ENCODE measurements around the gene PPP1R9A. TPM values are rescaled to one million over a fixed set of nuclear protein-coding genes. Genes with fewer than 3 reads are reported as not detected.
A peak's percentile ranks its signal among the peaks of the same experiment; 100 is the strongest.

The PPP1R9A gene
- total RNA-seq, 1 experiment from 2014 or later = 6.3 TPM

- peak; percentile 47 for DNase-seq (ENCODE audit: unreplicated experiment)
- Mint-ChIP-seq H3K4me3 (ENCODE audit: unreplicated experiment) (no peak overlapping the region), H3K36me3 (ENCODE audit: insufficient read depth, unreplicated experiment) (peaks cover 4% of the 10 kb centered on the region), H3K27me3 (ENCODE audit: insufficient read depth, unreplicated experiment) (peaks cover 14% of the 10 kb centered on the region), H3K9me3 (ENCODE audit: unreplicated experiment) (no peaks in the 10 kb centered on the region), H3K27ac (ENCODE audit: low read depth, unreplicated experiment) (no peak overlapping the region), H3K4me1 (ENCODE audit: insufficient read depth, unreplicated experiment) (no peaks in the 10 kb centered on the region)
- BruUV-seq (replicated peaks) = no TSS peak
- intact Hi-C loops (cut with micrococcal nuclease) = no loop called here
- ChIA-PET POLR2A (interaction anchor here (0.7 kb wide), 1 partner anchor 387 kb away, joined by 3 read pairs; no protein-coding TSS in a partner anchor), CTCF (no interaction called here)
- no peak for TF ChIP-seq CTCF (IDR thresholded peaks at IDR 0.05; ENCODE audit: unreplicated experiment)
Measured at GRCh38 chr7:95295397-95295796, 388.0 kb downstream of the PPP1R9A start.

- POLR2A ChIA-PET = no interaction called here
- Mint-ChIP-seq H3K27ac (ENCODE audit: low read depth, unreplicated experiment) (no peak overlapping the region), H3K4me1 (ENCODE audit: insufficient read depth, unreplicated experiment) (no peaks in the 10 kb centered on the region), H3K9me3 (ENCODE audit: unreplicated experiment) (no peaks in the 10 kb centered on the region), H3K27me3 (ENCODE audit: insufficient read depth, unreplicated experiment) (peaks cover 14% of the 10 kb centered on the region), H3K36me3 (ENCODE audit: insufficient read depth, unreplicated experiment) (no peaks in the 10 kb centered on the region), H3K4me3 (ENCODE audit: unreplicated experiment) (no peak overlapping the region)
- DNase-seq (ENCODE audit: unreplicated experiment) = no peak
- CTCF ChIA-PET = interaction anchor here (0.7 kb wide), 2 partner anchors 20 to 30 kb away, joined by 3 read pairs; no protein-coding TSS in a partner anchor
- TF ChIP-seq CTCF (IDR thresholded peaks at IDR 0.05; ENCODE audit: unreplicated experiment) = no peak
- intact Hi-C loops (cut with micrococcal nuclease) = no loop called here
- no TSS peak for BruUV-seq (replicated peaks)
Measured at GRCh38 chr7:95296456-95296855, 389.1 kb downstream of the PPP1R9A start.

GRCh38 chr7:95297041-95297440 lies 389.6 kb downstream of the PPP1R9A start:
- no TSS peak for BruUV-seq (replicated peaks)
- Mint-ChIP-seq H3K36me3 (ENCODE audit: insufficient read depth, unreplicated experiment) (no peaks in the 10 kb centered on the region), H3K9me3 (ENCODE audit: unreplicated experiment) (no peaks in the 10 kb centered on the region), H3K27ac (ENCODE audit: low read depth, unreplicated experiment) (no peak overlapping the region), H3K4me1 (ENCODE audit: insufficient read depth, unreplicated experiment) (no peaks in the 10 kb centered on the region), H3K4me3 (ENCODE audit: unreplicated experiment) (no peak overlapping the region), H3K27me3 (ENCODE audit: insufficient read depth, unreplicated experiment) (peaks cover 14% of the 10 kb centered on the region)
- no peak for DNase-seq (ENCODE audit: unreplicated experiment)
- TF ChIP-seq CTCF (IDR thresholded peaks at IDR 0.05; ENCODE audit: unreplicated experiment) = no peak
- CTCF ChIA-PET = no interaction called here
- POLR2A ChIA-PET = no interaction called here
- intact Hi-C loops (cut with micrococcal nuclease) = no loop called here

GRCh38 chr7:95298091-95298490 lies 390.7 kb downstream of the PPP1R9A start:
- no peaks in the 10 kb centered on the region for H3K36me3 Mint-ChIP-seq (ENCODE audit: insufficient read depth, unreplicated experiment)

More at GRCh38 chr7:95298091-95298490, 390.7 kb downstream of the PPP1R9A start:
- ChIA-PET POLR2A (interaction anchor here (1.0 kb wide), 1 partner anchor 10 kb away, joined by 4 read pairs; no protein-coding TSS in a partner anchor), CTCF (interaction anchor here (0.7 kb wide), 1 partner anchor 412 kb away, joined by 3 read pairs; no protein-coding TSS in a partner anchor)
- DNase-seq (ENCODE audit: unreplicated experiment) = no peak
- Mint-ChIP-seq H3K4me3 (ENCODE audit: unreplicated experiment) (no peak overlapping the region), H3K9me3 (ENCODE audit: unreplicated experiment) (no peaks in the 10 kb centered on the region), H3K27me3 (ENCODE audit: insufficient read depth, unreplicated experiment) (peaks cover 14% of the 10 kb centered on the region), H3K27ac (ENCODE audit: low read depth, unreplicated experiment) (no peak overlapping the region), H3K4me1 (ENCODE audit: insufficient read depth, unreplicated experiment) (no peaks in the 10 kb centered on the region)
- intact Hi-C loops (cut with micrococcal nuclease) = no loop called here
- BruUV-seq (replicated peaks) = no TSS peak
- TF ChIP-seq CTCF (IDR thresholded peaks at IDR 0.05; ENCODE audit: unreplicated experiment) = no peak
